Activated CD4-positive, alpha-beta T cell treated with anti-CD3 and anti-CD28 coated beads for 24 hours (primary cell): ENCODE measurements around the gene PKHD1.

Experiments used
- DNase-seq, 2 donors: peaks; one replicate each; pipeline ENCODE4 v3.0.0-alpha.2; 2020; ENCODE audit warnings: low read depth in 2 of 2

The PKHD1 gene

DNA sequence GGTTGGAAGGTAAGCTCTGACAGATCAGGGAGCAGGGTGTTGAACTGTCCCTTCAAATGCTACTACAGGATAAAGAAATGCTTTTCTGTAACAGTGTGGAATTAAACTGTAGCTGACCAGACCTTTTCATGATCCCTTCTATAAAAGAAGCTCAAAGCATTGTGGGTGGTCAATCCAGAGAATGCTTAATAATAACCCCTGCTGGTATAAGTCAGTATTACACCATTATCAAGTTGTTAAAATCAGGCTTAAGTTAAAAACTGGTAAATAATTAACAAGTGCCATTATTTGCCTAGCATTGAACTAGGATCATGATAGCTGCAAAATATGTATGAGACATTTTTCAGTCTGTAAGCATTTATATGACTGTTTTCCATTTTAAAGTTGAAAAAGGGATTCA, 468.9 kb downstream of the PKHD1 start:
- no peak for DNase-seq

DNA sequence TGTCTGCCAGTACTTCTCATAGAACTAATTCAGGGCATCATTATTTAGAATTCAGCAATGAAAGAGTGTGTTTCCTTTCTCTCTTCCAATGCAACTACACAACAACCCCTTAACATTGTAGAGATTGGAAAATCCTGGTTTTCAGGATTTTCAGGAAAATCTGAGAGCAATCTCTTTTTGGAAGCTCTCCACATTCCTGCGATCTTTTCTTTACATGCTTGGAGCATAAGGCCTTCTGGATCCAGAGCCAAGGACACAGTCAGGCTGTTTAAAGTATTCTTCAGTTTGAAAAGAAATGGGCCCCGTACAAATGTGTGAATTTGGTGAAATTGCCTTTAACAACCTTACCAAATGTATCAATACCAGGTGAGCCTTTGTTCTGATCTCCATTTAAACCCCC, 469.7 kb downstream of the PKHD1 start:
- DNase-seq: no peak

DNA sequence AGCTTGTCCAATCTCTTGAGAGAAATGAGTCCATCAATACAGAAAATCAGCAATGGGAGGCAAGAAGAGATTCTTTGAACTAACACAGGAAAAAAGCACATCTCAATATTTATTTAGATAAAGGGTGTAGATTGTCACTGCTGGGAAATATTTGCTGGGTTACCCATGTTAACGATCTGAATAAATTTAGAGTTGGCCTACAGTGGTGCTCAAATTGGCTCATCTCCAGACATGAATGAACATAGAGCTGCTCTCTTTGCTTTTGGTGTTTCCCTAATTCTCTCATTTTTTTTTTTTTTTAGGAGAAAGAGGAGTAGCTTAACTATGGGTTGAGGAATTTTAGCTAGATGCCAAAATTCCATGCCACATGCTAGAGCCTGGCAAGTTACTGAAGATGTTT, 471.2 kb downstream of the PKHD1 start:
- DNase-seq: no peak

DNA sequence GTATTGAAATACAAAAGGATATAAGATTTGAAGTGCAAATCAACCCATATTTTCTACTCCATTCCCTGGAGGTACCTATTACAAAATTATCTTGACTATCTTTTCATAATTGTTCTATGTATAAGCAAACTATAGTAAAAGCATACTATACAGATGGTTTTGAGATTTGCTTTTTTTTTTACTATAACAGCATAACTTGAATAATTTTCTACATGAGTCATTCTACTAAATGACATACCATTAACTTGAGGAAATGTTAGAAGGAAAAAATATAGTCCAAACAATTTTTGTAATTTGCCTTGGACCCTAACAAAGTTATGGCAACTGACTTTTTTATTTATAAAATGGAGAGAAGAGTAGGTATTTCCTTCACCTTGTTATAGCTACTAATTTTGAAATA, 472.7 kb downstream of the PKHD1 start:
- DNase-seq: no peak

DNA sequence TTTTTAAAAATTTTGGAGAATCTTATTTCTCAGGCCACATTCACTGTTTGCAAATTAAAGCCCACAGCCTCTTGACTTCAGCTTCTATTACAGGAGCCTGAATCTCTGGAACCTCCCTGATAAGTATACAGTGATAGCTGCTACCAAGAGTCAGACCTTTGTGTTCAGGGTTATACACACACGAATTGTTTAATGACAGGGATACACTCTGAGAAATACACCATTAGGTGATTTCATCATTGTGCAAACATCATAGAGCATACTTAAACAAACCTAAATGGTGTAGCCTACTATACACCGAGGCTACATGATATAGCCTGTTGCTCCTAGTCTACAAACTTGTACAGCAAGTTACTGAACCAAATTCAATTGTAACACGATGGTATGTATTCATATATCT, 473.9 kb downstream of the PKHD1 start:
- DNase-seq: no peak

DNA sequence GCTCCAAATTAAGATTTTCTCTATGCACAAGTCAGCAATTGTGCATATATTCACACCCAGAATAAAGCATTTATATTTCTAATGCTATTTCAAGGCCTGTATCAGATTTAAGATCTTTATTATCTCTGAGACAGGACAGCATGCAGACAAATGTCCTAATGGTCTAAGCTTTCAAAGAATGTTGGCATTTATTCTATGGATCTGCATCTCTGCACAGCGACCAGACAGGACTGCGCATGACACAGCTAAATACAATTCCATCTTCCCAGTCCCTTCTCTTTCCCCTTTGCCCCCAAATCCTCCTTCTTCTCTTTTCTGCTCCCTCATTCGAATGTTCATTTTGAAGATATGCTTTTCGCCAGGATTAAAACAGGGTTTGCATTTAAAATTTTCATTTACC, 478.5 kb downstream of the PKHD1 start:
- DNase-seq: no peak

DNA sequence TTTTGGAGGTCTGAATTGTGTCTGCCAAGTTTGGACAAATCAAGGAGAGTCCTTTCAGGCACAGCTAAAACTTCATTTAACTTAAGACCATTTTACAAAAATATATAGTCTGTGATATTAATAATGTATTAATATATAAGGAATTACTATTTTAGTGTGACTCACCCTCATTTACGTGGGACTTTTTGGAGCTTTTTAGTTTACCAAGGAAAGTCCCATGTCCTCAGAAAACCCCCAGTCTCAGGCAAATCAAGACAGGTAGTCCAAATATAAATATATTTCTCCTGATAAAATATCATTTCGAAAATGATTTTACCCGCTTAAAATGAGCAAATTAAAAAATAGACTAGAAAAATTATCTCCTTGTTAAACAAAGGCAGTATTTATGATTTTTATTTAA, 479.0 kb downstream of the PKHD1 start:
- no peak for DNase-seq

DNA sequence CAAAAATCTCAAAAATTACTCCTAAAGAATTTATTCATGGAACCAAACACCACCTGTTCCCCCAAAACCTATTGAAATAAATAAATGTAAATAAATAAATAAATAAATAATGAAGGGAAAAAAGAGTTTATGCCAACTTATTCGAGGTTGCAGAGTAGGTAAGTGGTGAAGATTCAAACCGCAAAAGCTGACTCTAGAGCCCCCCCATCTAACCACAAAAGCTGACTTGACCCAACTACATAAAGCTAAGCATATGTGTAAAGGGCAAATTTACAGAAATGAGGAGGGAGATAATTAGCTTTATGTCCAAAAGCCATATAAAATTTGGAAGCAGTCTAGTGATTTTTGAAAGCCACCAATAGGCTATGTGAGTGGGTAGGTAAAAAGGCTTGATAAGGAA, 486.9 kb downstream of the PKHD1 start:
- DNase-seq: no peak

DNA sequence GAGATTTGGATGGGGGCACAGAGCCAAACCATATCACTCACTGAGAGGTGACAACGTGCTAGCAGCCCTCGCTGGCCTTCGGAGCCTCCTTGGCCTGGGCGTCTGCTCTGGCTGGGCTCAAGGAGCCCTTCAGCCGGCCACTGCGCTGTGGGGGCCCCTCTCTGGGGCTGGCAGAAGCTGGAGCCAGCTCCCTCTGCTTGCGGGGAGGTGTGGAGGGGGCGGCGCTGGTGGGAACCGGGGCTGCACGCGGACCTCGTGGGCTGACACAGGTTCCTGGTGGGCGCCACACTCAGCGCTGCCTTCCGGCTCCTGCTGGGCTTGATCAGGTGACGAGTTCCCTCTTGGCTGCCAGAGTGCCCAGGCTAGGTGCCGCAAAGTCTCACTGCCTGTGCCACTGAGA, 489.2 kb downstream of the PKHD1 start:
- no peak for DNase-seq

DNA sequence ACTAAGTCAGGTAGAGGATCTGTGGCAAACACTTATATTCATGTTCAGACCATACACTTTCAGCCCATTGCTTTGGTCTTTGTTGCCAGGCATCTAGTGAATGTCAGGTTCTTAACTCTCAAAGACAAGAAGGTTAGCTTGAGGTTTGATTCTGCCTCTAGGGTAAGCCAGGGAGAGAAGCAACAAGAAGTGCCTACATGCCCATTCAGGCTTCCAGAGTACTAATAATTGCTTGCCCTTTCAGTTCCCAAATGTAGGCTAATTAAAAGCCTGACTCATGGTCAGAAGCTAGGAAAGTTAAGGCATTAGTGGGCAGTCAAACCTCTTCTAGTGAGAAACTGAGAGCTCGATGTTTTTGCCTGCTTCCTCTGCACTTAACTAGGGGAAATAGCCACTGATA, 492.4 kb downstream of the PKHD1 start:
- DNase-seq: no peak

DNA sequence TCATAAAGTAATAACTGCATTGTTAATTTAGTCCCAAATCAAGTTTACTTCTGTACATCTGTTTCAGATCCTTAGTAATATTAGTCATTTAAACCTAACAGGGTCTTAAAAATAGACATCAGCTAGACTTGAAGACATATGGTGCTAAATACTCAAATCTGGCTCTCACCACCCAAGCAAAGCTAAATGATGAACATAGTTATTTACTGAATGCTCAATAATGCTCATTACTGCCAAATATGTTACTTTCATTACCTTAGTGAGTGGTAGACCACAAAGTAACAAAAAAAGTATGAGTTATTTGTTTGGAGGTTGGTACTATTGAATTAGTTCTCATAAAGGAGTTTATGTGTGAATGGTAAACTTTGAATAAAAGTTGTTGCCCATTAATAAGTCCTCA, 502.1 kb downstream of the PKHD1 start:
- DNase-seq: no peak

DNA sequence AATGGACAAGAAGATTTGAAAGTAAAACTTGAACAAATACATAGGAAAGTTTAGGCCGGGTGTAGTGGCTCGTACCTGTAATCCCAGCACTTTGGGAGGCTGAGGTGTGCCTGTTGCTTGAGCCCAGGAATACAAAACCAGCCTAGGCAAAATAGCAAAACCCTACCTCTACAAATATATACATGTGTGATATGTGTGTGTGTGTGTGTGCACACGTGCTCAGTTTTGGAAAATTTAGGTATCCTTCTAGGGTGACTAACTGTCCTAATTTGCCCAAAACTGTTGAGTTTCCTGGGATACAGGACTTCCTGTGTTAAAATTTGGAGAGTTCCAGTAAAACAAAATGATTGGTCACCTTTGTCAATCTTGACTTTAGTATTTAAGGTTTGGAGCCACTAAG, 503.2 kb downstream of the PKHD1 start:
- DNase-seq: no peak

DNA sequence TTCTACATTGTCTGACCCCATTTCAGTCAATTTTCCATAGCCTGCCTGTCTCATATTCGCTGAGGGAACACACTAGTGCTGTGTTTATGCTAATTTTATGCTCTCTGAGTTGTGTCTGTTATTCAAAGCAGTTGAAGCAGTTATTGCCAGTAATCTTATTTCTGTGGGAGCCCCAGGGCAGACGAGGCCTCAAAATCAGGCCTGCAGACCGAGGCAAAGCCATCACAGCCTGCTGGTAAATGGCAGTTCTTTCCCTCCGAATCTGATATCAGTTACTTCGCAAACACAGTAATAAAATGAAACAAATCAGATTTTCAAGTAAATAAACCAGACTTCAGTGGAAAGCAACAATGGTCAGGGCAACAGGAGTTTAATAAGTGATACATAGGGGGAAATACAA, 508.4 kb downstream of the PKHD1 start:
- DNase-seq: no peak

DNA sequence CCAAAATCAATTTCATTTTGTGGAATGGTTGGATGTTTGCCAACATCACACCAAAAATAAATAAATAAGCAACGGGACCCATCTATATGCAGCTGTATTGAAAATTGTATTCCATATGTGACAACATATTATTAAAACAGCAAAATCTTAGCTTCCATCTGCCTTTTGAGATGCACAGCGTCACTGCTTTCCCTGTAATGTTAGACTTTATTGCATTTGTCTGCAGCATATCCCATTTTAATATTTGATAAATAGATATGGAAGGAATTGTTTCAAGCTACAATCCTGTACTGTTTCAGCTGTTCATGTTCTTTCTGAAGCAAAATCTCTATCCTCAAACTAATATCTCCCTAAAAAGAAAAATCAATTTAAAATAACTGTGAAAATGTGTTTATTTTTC, 509.1 kb downstream of the PKHD1 start:
- no peak for DNase-seq

DNA sequence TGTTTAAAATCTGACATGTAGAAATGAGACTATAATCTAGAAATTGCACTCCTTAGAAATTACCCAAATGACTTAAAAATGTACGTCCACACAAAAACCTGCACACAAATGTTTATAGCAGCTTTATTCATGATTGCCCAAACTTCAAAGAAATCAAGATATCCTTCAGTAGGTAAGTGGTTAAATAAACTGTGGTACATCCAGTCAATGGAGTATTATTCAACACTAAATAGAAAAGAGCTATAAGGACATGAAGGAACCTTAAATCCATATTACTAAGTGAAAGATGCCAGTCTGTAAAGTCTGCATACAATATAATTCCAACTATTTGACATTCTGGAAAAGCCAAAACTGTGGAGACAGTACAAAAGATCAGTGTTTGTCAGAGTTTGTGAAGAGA, 513.4 kb downstream of the PKHD1 start:
- DNase-seq: no peak

DNA sequence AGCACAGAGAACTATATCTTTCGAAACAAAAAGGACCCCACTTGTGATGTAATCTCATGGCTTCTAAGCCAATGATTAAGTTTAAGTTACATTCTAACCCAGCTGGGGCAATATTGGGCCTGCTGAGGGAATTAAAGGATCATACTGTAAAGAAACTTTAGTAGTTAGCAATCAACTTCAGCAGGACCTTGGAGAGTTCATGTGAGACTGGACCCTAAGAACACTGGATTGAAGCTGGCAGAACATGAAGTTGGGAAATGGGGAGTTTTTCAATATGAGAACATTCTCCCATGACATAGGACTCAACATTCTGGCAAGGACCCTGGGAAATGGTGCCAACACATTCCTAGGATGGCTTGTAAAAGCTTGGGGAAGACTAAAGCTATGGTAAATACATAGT, 516.2 kb downstream of the PKHD1 start:
- DNase-seq: no peak

DNA sequence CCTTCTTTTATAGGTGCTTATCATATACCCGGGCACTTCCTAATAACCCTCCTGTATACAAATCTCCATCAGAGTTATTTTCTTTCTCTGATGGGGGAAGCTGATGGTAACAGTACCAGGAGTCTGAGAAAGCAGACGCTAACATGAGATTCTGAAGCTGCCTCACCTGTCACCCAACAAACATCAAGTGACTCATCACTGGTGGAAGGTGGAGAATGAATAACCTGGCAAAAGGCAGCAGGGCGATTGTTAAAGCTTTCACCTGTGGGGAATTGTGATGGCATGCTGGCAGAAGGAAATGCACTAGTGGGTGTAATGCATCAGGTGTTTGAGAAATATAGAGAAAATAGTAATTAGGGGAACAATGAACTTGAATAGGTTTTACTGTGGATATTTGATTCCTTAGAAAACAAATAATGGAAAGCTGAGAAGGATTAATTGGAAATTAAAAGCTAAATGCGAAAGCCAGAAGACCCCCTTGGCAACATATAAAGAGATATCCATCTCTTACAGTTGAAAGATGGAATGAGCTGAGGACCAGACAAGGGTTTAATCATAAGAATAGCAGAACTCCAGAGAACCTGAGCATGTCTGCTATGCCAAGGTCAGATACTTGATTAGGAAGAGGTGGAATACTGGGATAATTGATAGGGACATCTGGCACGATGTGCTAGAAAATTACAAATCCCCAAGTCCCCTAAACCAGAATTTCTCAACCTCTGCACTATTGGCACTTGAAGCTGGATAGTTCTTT, 517.1 kb downstream of the PKHD1 start:
- no peak for DNase-seq

DNA sequence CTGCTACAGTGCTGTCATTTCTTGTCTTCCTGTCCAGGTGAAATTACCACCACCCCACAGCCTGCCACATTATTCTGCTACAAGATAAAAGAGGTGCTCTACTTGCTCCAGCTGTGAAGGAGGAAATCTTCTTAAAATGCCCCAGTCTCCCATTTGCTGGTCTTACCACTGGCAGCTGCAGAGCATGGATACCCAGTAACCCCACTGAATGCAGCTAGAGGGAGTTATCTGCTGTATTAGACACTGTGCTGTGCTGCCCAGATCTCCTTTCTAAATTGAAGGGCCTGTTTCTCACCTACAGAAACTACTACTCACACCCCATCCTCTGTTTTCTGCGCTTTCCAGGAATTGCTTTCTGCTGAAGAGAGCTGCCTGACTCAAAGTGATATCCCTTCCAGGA, 517.8 kb downstream of the PKHD1 start:
- DNase-seq: no peak

DNA sequence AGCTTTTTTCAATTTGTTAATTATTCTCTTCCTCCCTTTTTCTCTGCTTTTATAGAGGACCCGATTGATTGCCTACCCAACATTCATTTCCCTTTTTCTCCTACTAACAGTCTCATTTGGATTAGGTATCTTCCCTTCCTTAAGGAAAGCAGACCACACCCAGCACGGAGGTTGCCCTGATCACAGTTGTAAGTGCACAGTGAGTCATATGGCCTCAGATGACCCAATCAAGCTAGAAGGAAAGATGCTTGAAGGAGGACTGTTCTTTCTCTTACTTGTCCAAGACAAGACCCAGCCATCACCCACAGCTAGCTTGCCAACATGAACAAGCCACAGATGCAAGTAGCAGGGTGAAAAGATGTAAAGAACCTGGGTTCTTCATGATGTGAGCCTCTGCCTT, 518.6 kb downstream of the PKHD1 start:
- DNase-seq: no peak

DNA sequence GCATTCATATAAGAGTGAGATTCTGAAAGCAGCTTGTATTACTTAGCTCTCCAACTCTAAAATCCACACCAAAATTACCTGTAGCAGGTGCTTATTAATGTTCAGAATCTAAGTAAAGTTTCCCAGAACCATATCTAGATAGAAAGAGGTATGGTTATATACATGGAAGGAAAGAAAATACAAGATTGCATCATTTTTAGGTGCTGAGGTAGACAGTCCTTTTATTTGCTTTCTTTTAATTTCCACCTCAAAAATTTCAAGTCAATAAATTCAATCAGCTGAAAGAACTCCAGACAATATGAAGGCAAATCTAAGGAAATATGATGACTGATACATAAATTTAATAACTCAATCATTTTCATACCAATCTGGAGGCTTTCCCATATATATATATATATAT, 521.9 kb downstream of the PKHD1 start:
- no peak for DNase-seq
